Upper lobe of right lung (tissue), 1 donor: ENCODE measurements around the gene NBAS. TPM values are rescaled to one million over a fixed set of nuclear protein-coding genes. Genes with fewer than 3 reads are reported as not detected.

ENCODE experiments used
- ATAC-seq: fragments of 200-7000 bp; cut with Tn5 transposase; one replicate; pipeline ENCODE4 v1.9.1; 2020; ENCODE audit warnings: mild to moderate bottlenecking, moderate library complexity
- DNase-seq: peaks from one replicate; pipeline ENCODE4 v3.0.0-alpha.2; 2020
- H3K27ac ChIP-seq: fragments of 200-600 bp; one replicate; pipeline ENCODE4 v1.8.0; 2022
- H3K27me3 ChIP-seq: fragments of 200-600 bp; one replicate; pipeline ENCODE4 v1.8.0; 2022; ENCODE audit warnings: mild to moderate bottlenecking
- H3K36me3 ChIP-seq: fragments of 200-600 bp; one replicate; pipeline ENCODE4 v1.8.0; 2022
- H3K4me1 ChIP-seq: fragments of 200-600 bp; one replicate; pipeline ENCODE4 v1.8.0; 2022
- H3K4me3 ChIP-seq: fragments of 200-600 bp; one replicate; pipeline ENCODE4 v1.8.0; 2022; ENCODE audit warnings: mild to moderate bottlenecking
- H3K9me3 ChIP-seq: fragments of 200-600 bp; one replicate; pipeline ENCODE4 v1.8.0; 2022
- CTCF ChIP-seq: fragments of 200-600 bp; IDR thresholded peaks from one replicate; pipeline ENCODE4 v1.8.0; 2022; ENCODE audit warnings: antibody characterized with exemption
- intact Hi-C: fragments of 100-400 bp; cut with DNase I; formaldehyde crosslinking; loops from one replicate; pipeline ENCODE4 v1.11.0; 2022
- total RNA-seq: library from RNA; stranded (reverse); fragmentation: NEBNext Ultra II Directional; extraction: Animal tissue kit (Norgen Biotek cat#: 25700); gene quantifications from one replicate; pipeline ENCODE4 v1.2.1, GENCODE V29; 2021
- donor health status: DM: no; HTN: yes; CAD: no; lungs with severe emphysema.

Gene NBAS
- total RNA-seq, 1 donor from 2014 or later: 38.8 TPM

- ATAC-seq (no peak), DNase-seq (no peak)
- Histone ChIP-seq H3K4me3 (no peak overlapping the region), H3K36me3 (peaks cover 12% of the 10 kb centered on the region), H3K9me3 (no peaks in the 10 kb centered on the region), H3K27ac (no peak overlapping the region), H3K4me1 (no peaks in the 10 kb centered on the region), H3K27me3 (no peaks in the 10 kb centered on the region)
- intact Hi-C loops: no loop called here
- TF ChIP-seq CTCF: no peak
Observed at GRCh38 chr2:15389326-15389700, 171.8 kb downstream of the NBAS start.

DNA sequence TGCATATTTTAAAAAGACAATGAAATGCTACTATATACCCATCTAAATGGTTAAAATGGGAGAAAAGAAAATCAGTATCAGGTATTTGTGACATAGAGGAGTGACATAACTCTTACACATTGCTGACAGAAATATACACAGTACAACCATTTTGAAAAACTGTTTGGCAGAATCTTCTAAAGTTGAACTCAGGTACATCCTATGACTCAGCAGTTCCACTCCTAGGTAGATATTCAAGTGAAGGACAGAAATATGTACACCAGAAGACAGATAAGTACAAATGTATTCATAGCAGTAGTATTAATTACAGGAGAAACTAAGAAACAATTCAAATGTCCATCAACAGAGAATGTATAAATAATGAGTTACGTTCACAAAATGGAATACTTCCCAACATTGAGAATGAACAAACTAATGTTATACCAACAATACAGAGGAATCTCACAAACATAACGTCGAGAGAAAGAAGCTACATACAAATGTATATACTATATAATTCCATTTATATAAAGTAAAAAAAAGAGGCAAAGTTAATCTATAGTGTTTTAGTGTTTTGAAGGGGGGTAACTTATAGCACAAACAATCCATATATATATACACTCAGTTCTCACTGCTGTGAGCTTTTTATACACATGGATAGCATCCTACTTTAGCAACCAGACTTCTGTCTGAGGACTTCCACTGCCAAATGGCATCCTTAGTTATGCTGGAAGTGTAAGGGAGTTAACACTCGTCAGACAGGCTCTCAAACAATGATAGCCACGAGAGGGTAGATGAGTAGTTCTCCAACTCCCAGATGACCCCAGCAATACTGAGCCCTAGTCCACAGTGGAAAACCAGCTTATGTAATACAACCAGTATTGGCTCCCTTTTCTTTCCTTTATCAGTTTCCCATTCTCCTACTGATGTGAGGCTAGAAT is 172.5 kb downstream of the NBAS start:
- H3K27me3 ChIP-seq: no peaks in the 10 kb centered on the region
- no peak for DNase-seq
- no peak overlapping the region for H3K27ac ChIP-seq
- intact Hi-C loops: no loop called here
- H3K4me1 ChIP-seq: no peaks in the 10 kb centered on the region
- no peaks in the 10 kb centered on the region for H3K9me3 ChIP-seq
- no peak for TF ChIP-seq CTCF
- no peak for ATAC-seq
- H3K4me3 ChIP-seq: no peak overlapping the region
- peaks cover 14% of the 10 kb centered on the region for H3K36me3 ChIP-seq

DNA sequence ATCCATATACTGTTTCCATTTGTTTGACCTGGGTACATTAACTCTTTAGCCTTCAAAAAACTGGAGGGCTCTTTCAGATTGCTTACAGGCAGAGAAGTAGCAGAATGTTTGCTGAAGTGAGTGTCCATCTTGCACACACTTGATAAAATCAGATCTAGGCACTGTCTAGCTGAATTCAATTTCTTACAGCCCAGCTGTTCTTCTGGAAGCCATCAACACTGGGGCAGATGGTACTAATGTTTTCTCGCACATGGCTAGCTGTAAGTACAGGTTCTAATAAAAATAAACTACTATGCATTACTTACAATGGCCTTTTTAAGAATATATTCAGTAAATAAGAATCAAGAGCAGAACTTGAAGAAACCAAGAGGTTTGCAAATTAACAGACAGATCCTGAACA is 175.9 kb downstream of the NBAS start:
- DNase-seq (no peak), ATAC-seq (no peak)
- Histone ChIP-seq H3K36me3 (peaks cover 31% of the 10 kb centered on the region), H3K4me1 (no peaks in the 10 kb centered on the region), H3K9me3 (no peaks in the 10 kb centered on the region), H3K27ac (no peak overlapping the region), H3K27me3 (no peaks in the 10 kb centered on the region), H3K4me3 (no peak overlapping the region)
- intact Hi-C loops: no loop called here
- no peak for TF ChIP-seq CTCF

DNA sequence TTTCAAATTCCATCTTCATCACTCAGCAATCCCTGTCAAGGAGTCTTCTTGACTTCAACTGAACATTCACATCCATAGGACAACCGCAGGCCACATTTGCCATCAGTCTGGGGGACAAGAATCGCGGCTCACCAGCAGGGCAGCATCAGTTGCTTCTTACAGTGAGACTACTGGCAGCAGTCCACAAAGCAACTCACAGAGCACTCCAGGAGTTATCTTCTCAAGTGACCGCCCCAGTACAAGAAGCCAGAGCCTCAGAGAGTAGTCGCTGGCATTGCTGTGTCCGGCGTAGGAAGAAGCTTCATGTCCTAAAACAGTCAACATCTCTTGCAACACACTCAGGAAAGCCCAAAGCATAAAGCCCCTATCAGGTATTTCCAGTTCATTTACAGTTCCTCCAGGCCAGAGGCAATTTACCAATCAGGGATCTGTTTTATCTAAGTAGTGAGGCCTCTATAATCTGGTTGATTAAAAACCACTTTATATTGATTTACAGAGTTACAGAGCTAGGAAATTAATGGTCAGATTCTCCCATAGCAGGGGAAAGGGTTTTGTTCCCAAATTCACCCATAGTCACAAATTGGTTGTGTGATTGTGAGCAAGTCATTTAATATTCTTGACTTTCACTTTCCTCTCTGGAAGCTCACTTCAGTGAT is 177.3 kb downstream of the NBAS start:
- intact Hi-C loops: no loop called here
- H3K36me3 ChIP-seq: peaks cover 23% of the 10 kb centered on the region
- no peak for TF ChIP-seq CTCF
- no peaks in the 10 kb centered on the region for H3K27me3 ChIP-seq
- H3K4me3 ChIP-seq: no peak overlapping the region
- H3K9me3 ChIP-seq: no peaks in the 10 kb centered on the region
- no peak for ATAC-seq
- H3K4me1 ChIP-seq: no peaks in the 10 kb centered on the region
- H3K27ac ChIP-seq: no peak overlapping the region
- DNase-seq: no peak

DNA sequence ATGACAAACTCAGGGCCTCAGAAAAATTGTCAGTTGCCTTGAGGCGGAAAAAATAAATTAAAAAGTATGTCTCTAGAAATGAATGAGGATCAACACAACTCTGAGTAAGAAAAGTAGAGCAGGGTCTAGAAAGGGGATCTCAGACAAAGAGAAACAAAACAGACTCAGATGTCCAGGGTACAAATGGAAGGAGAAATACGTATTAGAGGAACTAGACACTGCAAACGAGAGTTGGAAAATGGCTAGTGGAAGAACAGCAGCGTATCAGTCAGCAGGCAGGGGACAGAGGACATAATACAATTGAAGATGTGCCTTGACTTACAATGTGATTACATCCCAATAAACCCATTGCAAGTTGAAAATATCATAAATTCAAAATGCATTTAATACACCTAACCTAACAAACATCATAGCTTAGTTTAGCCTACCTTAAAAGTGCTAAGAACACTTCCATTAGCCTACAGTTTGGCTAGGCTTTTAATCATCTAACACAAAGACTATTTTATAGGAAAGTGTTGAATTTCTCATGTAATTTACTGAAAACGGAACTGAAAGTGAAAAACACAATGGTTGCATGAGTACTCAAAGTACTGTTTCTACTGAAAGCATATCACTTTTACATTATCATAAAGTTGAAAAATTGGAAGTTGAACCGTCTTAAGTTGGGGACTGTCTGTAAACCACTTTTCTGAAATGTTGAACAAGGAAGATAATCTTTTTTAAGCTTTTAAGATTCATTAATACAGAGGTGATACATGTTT is 182.8 kb downstream of the NBAS start:
- ATAC-seq: no peak
- Histone ChIP-seq H3K36me3 (peaks cover 35% of the 10 kb centered on the region), H3K4me1 (no peaks in the 10 kb centered on the region), H3K4me3 (no peak overlapping the region), H3K9me3 (no peaks in the 10 kb centered on the region), H3K27ac (no peak overlapping the region), H3K27me3 (no peaks in the 10 kb centered on the region)
- no peak for TF ChIP-seq CTCF
- no peak for DNase-seq
- intact Hi-C loops: no loop called here
